Measurements from ENCODE around the gene ULK1. TPM values are rescaled to one million over a fixed set of nuclear protein-coding genes. Genes with fewer than 3 reads are reported as not detected.
A peak's percentile ranks its signal among the peaks of the same experiment; 100 is the strongest.

Gene ULK1
- total RNA-seq, 1 donor = 14.1 TPM

- H3K9me3 ChIP-seq (ENCODE audit: low read depth, low read length) = no peaks in the 10 kb centered on the region
- TF ChIP-seq CTCF (IDR thresholded peaks at IDR 0.05; ENCODE audit: extremely low read depth, low read depth, low read length) = no peak
- no peak overlapping the region for H3K4me3 ChIP-seq (ENCODE audit: insufficient read depth, low read length)
- no peaks in the 10 kb centered on the region for H4K20me1 ChIP-seq (ENCODE audit: insufficient read depth, low read length)
- H3K79me2 ChIP-seq (ENCODE audit: insufficient read depth, low read length) = no peaks in the 10 kb centered on the region
- no peak overlapping the region for H3K4me2 ChIP-seq (ENCODE audit: insufficient read depth, low read length)
- peaks cover 34% of the 10 kb centered on the region for H3K36me3 ChIP-seq (ENCODE audit: insufficient read depth, low read length)
- no peak overlapping the region for H3K27ac ChIP-seq (ENCODE audit: low read depth, low read length)
- no peaks in the 10 kb centered on the region for H3K4me1 ChIP-seq (ENCODE audit: insufficient read depth, low read length)
- peak; percentile 90 for DNase-seq (ENCODE audit: insufficient read length, low spot score, missing footprints)
- H2AFZ ChIP-seq (ENCODE audit: low read length) = no peak overlapping the region
- no peaks in the 10 kb centered on the region for H3K27me3 ChIP-seq (ENCODE audit: insufficient read depth, low read length)
These were observed 24.1 kb downstream of the ULK1 start for GRCh38 chr12:131918311-131919050.

DNA sequence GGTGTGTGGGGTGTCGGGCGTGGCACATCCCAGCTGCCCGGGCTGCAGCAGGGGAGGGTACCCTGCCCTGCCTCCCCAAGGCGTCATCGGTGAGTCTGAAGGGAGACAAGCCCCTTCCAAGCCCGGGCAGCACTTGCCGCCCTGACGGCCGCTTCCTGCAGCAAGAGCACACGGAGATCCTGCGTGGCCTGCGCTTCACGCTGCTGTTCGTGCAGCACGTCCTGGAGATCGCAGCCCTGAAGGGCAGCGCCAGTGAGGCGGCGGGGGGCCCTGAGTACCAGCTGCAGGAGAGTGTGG, 24.6 kb downstream of the ULK1 start:
- TF ChIP-seq CTCF (IDR thresholded peaks at IDR 0.05; ENCODE audit: extremely low read depth, low read depth, low read length) = no peak
- DNase-seq (ENCODE audit: insufficient read length, low spot score, missing footprints) = peak; percentile 87
- peaks cover 32% of the 10 kb centered on the region for H3K36me3 ChIP-seq (ENCODE audit: insufficient read depth, low read length)

GRCh38 chr12:131919366-131920156, 25.1 kb downstream of the ULK1 start:
- no peak for TF ChIP-seq CTCF (IDR thresholded peaks at IDR 0.05; ENCODE audit: extremely low read depth, low read depth, low read length)
- no peak overlapping the region for H3K4me3 ChIP-seq (ENCODE audit: insufficient read depth, low read length)
- no peak overlapping the region for H3K27ac ChIP-seq (ENCODE audit: low read depth, low read length)
- no peak overlapping the region for H3K4me2 ChIP-seq (ENCODE audit: insufficient read depth, low read length)
- no peaks in the 10 kb centered on the region for H3K27me3 ChIP-seq (ENCODE audit: insufficient read depth, low read length)
- H2AFZ ChIP-seq (ENCODE audit: low read length) = no peak overlapping the region
- H3K36me3 ChIP-seq (ENCODE audit: insufficient read depth, low read length) = peaks cover 26% of the 10 kb centered on the region
- no peaks in the 10 kb centered on the region for H3K4me1 ChIP-seq (ENCODE audit: insufficient read depth, low read length)
- no peaks in the 10 kb centered on the region for H3K9me3 ChIP-seq (ENCODE audit: low read depth, low read length)
- no peaks in the 10 kb centered on the region for H3K79me2 ChIP-seq (ENCODE audit: insufficient read depth, low read length)
- DNase-seq (ENCODE audit: insufficient read length, low spot score, missing footprints) = peak; percentile 90
- H4K20me1 ChIP-seq (ENCODE audit: insufficient read depth, low read length) = no peaks in the 10 kb centered on the region

More for the DNA sequence above, 24.6 kb downstream of the ULK1 start:
- Histone ChIP-seq H3K9me3 (ENCODE audit: low read depth, low read length) (no peaks in the 10 kb centered on the region), H2AFZ (ENCODE audit: low read length) (no peak overlapping the region), H3K4me1 (ENCODE audit: insufficient read depth, low read length) (no peaks in the 10 kb centered on the region), H3K4me3 (ENCODE audit: insufficient read depth, low read length) (no peak overlapping the region), H4K20me1 (ENCODE audit: insufficient read depth, low read length) (no peaks in the 10 kb centered on the region), H3K27ac (ENCODE audit: low read depth, low read length) (no peak overlapping the region), H3K4me2 (ENCODE audit: insufficient read depth, low read length) (no peak overlapping the region), H3K27me3 (ENCODE audit: insufficient read depth, low read length) (no peaks in the 10 kb centered on the region), H3K79me2 (ENCODE audit: insufficient read depth, low read length) (no peaks in the 10 kb centered on the region)

GRCh38 chr12:131920157-131920508, 25.7 kb downstream of the ULK1 start:
- Histone ChIP-seq H2AFZ (ENCODE audit: low read length) (no peak overlapping the region), H4K20me1 (ENCODE audit: insufficient read depth, low read length) (no peaks in the 10 kb centered on the region), H3K9me3 (ENCODE audit: low read depth, low read length) (no peaks in the 10 kb centered on the region), H3K27ac (ENCODE audit: low read depth, low read length) (no peak overlapping the region), H3K4me1 (ENCODE audit: insufficient read depth, low read length) (no peaks in the 10 kb centered on the region), H3K36me3 (ENCODE audit: insufficient read depth, low read length) (peaks cover 20% of the 10 kb centered on the region), H3K79me2 (ENCODE audit: insufficient read depth, low read length) (no peaks in the 10 kb centered on the region), H3K4me3 (ENCODE audit: insufficient read depth, low read length) (no peak overlapping the region), H3K27me3 (ENCODE audit: insufficient read depth, low read length) (no peaks in the 10 kb centered on the region), H3K4me2 (ENCODE audit: insufficient read depth, low read length) (no peak overlapping the region)
- DNase-seq (ENCODE audit: insufficient read length, low spot score, missing footprints) = peak; percentile 89
- no peak for TF ChIP-seq CTCF (IDR thresholded peaks at IDR 0.05; ENCODE audit: extremely low read depth, low read depth, low read length)
